Activated CD8-positive, alpha-beta memory T cell treated with anti-CD3 and anti-CD28 coated beads, Interleukin-2, amount 50 U/mL, for 48 hours (primary cell): ENCODE results near the gene MARCHF10.
"Not testable (repeated sequence)": the region's sequence is repeated elsewhere in the genome, so short reads cannot be mapped to it uniquely, and the experiment has no call there.

ENCODE experiments used
- DNase-seq: peaks from one replicate; pipeline ENCODE4 v3.0.0-alpha.2; 2020

The MARCHF10 gene

DNA sequence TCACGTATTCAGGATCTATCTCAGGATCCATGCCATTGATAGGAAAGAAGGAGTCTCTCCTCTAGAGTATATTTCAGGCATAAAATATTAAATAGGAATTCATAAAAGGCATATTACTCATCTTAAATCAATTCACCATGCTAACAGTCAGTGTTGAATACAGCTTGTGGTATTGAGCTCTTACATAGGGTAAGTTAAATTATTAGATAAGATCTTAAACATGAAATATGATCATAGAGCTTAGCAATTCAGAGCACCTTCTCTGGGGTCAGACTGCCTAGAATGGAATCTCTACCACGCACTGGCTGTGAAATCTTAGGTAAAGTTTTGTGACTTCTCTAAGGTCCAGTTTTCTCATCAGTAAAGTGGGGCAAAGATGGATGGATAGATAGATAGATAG is 20.7 kb downstream of the MARCHF10 start:
- no peak for DNase-seq

DNA sequence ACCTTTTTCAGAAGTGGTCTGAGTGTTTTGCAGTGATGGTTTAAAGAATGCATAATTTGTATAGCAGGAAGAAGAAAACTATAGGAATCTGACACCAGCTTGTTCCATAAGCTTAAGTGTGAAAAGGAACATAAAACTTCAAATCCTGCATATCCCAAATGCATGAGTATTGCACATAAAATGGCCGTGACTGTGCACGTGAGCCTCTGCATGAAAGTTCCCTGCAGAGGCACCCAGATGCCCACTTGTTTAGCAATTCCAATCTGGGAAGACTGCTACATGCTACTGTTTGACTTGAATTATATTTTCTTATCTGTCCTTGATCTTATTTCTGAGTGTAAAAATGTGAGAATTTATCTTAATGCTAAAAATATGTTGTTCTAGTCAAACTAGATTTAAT is 21.5 kb downstream of the MARCHF10 start:
- no peak for DNase-seq

DNA sequence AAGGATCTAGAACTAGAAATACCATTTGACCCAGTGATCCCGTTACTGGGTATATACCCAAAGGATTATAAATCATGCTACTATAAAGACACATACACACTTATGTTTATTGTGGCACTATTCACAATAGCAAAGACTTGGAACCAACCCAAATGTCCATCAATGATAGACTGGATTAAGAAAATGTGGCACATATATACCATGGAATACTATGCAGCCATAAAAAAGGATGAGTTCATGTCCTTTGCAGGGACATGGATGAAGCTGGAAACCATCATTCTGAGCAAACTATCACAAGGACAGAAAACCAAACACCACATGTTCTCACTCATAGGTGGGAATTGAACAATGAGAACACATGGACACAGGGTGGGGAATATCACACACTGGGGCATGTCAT is 22.1 kb downstream of the MARCHF10 start:
- DNase-seq = not testable (repeated sequence)

GRCh38 chr17:62782730-62783270 is 25.3 kb downstream of the MARCHF10 start:
- DNase-seq = no peak

DNA sequence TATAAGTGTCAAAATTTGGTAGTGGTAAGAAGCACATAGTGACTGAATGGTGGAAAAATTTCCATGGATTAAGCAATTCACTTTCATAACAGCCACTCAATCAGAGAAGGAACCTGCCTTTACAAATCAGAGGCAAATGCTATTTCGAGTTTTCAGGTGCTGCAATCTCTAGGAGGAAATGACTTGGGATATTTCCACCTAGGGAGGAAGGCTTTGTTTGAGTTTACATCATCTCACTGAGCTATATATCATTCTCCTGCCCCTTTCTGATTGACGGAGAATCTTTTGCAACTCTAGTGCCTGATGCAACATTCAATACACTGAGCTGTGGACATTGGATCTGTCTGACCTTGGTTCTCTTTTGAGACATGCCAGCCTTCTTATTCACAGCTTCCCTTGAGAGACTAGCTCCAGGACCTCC is 26.3 kb downstream of the MARCHF10 start:
- no peak for DNase-seq

DNA sequence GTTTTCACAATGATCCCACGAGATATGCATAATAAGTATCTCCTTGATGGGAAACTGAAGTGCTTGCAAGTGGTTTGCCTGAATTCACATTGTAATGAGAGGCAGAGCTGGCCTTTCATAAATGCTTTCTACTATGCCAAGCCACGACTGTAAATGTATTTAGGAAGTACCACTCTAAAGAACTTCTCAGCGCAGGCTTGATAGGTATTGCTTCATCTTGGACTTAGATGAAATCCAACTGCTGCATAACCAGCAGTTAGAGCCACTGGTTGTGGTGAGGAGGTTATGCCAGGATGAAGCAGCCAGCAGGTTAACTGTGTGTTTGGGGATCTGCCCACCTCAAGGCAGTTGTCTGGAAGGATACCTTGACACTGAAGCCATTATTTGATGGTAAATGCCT is 26.8 kb downstream of the MARCHF10 start:
- DNase-seq = no peak

DNA sequence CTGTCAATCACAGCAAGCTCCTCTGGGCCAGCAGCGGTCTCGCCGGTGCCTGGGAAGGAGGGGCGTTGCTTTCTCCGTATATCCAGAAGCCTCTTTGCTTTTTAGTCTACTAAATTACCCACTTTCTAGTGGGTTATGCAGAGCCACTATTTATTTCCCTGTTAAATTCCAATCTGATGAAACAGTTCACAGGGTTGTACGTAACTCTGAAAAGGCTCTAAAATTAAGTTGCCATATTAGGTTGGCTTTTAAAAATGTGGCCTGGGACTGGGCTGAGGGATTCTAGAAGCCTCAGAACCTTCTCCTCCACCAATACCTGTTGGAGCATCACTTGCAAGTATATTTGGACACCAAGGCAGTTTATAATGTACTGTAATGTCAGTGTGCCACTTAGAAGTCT is 27.2 kb downstream of the MARCHF10 start:
- no peak for DNase-seq

GRCh38 chr17:62780269-62780668 is 27.8 kb downstream of the MARCHF10 start:
- DNase-seq = no peak

GRCh38 chr17:62778990-62779681 is 29.0 kb downstream of the MARCHF10 start:
- DNase-seq = no peak

- DNase-seq = no peak
These were observed 32.2 kb downstream of the MARCHF10 start for GRCh38 chr17:62775876-62776275.

GRCh38 chr17:62774338-62774737 is 33.8 kb downstream of the MARCHF10 start:
- DNase-seq = no peak

DNA sequence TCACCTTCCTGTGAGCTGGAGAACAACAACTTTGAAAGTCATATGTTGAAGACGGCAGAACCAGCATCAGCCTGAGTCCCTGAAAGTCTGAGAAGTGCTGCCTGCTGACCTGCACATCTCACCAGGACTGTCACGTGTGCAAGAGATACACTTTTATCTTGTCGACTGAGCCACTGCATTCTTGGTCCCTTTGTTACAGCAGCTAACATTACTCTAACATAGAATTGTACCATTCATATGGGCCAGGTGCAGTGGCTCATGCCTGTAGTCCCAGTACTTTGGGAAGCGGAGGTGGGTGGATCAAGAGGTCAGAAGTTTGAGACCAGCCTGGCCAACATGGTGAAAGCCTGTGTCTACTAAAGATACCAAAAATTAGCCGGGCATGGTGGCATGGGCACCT is 40.1 kb downstream of the MARCHF10 start:
- no peak for DNase-seq

- DNase-seq = no peak
These were observed 42.8 kb downstream of the MARCHF10 start for GRCh38 chr17:62765351-62765750.

DNA sequence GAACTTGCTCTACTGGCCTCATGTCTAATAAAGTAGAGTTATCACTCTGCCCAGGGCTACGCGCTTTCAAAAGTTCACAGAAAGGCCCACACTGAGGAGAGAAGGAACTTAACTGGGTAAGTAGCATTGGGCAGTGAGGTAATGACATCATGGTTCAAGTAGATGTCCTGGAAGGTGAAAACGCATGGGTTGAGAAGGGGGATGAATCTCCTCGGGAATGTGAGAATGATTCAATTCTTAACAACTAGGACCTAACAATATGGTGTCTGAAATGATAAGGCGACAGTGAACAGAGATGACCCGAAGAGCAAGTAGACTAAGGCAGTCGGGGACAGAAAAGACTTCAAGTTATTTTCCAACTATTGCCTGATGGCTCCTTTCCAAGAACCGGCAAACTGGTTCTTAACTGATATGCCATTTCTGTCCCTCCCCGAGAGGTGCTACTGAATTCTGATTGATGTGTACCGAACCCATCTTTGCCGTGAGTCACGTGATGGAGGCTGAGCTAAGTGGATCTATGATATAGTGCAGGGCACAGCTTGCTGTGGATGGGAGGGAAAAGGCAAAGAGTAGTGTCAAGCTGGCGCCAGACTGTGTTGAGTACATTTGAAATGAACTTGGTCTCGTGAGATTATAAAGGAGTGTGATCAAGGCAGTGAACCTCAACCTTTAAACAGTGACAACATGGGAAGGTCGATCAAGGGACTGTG is 44.1 kb downstream of the MARCHF10 start:
- no peak for DNase-seq

DNA sequence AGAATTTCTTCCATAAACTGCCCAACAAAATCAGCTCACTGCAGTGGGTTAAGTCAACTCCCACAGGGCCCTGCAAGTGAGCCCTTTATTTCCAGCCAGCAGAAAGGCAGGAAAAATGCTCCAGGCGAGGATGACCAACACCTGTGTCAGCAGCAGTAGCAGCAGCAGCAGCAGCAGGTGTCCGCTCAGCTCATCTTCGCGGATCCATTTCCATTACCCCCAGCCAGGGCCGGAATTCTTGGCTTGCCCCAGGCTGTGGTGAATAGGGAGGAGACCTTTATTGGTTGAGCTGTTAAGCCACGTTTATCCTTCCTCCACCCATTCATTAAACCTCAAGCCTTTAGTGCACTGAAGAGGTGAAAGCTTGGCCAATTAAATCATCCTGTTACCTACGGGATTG is 46.2 kb downstream of the MARCHF10 start:
- no peak for DNase-seq

- no peak for DNase-seq
These were observed 47.2 kb downstream of the MARCHF10 start for GRCh38 chr17:62760945-62761267.

GRCh38 chr17:62760059-62760944 is 47.8 kb downstream of the MARCHF10 start:
- no peak for DNase-seq

- no peak for DNase-seq
These were observed 50.6 kb downstream of the MARCHF10 start for GRCh38 chr17:62757500-62757951.

DNA sequence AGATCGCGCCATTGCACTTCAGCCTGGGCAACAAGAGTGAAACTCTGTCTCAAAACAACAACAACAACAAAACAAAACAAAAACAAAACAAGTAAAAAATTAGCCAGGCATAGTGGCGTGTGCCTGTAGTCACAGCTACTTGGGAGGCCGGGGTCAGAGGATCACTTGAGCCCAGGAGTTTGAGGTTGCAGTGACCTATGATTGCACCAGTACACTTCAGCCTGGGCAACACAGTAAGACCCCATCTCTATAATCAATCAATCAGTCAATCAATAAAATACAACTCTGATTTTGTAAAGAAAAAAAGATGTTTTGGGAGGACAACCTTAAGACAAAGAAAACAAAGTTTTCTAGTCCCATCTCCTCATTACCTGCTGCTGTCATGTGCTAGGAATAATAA is 51.9 kb downstream of the MARCHF10 start:
- no peak for DNase-seq

GRCh38 chr17:62755141-62755851 is 52.8 kb downstream of the MARCHF10 start:
- no peak for DNase-seq

DNA sequence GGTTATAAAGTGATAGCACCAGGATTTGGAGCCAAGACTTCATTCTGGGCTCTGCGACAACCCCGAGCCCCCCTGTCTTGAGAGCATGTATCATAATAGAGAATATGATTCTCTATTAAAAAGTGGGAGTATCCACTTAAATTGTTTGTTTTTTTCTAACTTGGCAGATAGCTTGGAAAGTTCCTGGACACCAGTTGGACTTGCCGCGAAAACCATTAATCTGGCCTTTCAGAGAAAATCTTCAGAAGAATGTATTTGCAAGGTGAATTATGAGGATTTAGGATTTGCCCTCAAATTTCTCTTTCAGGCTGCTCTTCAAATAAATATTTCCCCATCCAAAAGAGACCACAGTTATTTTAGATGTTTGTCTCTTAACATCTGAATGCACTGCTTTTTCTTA is 53.5 kb downstream of the MARCHF10 start:
- no peak for DNase-seq

DNA sequence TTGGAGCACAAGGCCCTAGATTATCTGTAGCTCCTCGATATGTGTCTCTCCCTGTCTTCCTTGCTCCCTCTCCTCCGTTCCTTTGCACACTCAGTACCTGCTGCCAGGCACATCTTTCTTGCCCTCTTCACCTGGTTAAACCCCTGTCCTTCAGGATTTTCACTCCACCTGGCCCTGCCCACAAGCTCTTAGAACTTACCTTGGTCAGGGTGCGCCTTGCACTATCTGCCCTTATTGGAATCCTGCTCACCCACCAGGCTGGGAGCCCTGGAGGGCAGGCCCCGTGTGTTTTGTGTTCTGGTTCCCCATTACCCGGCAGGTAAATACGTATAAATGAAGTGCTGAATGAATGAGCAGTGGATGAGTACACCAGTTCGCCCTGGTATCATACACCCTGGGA is 54.6 kb downstream of the MARCHF10 start:
- DNase-seq = no peak
